Spleen (tissue), 11 donors: ENCODE results near the gene CALR3. TPM values are rescaled to one million over a fixed set of nuclear protein-coding genes. Genes with fewer than 3 reads are reported as not detected.

ENCODE experiments used
- DNase-seq: peaks from one replicate; pipeline ENCODE4 v3.0.0-alpha.2; 2020
- H3K27ac ChIP-seq, 8 donors: fragments of 200-600 bp; sonication (generic) in 7 of 8; 1 replicate in 4 of 8; 2 replicates in 4 of 8; pipeline versions ENCODE4 v1.5.0 to v1.8.0; 2016 to 2021; ENCODE audit warnings: inconsistent platforms in 4 of 8, mild to moderate bottlenecking in 4 of 8, moderate library complexity in 1 of 8
- H3K27me3 ChIP-seq, 7 donors: fragments of 200-600 bp; sonication (generic) in 6 of 7; replicated peaks in 1 of 7; 1 replicate in 4 of 7; 2 replicates in 3 of 7; pipeline versions ENCODE4 v1.5.0 to v1.8.0; 2016 to 2021; ENCODE audit warnings: inconsistent platforms in 3 of 7, mild to moderate bottlenecking in 1 of 7
- H3K36me3 ChIP-seq, 6 donors: fragments of 200-600 bp; sonication (generic) in 5 of 6; 1 replicate in 4 of 6; 2 replicates in 2 of 6; pipeline versions ENCODE4 v1.5.0 to v1.8.0; 2016 to 2021; ENCODE audit warnings: inconsistent platforms in 2 of 6
- H3K4me1 ChIP-seq, 6 donors: fragments of 200-600 bp; sonication (generic) in 5 of 6; 1 replicate in 3 of 6; 2 replicates in 3 of 6; pipeline versions ENCODE4 v1.5.0 to v1.8.0; 2016 to 2021; ENCODE audit warnings: inconsistent platforms in 3 of 6
- H3K4me3 ChIP-seq, 8 donors: fragments of 200-600 bp; sonication (generic) in 7 of 8; 1 replicate in 4 of 8; 2 replicates in 4 of 8; pipeline versions ENCODE4 v1.5.0 to v1.8.0; 2016 to 2021; ENCODE audit warnings: inconsistent platforms in 4 of 8, mild to moderate bottlenecking in 4 of 8, moderate library complexity in 2 of 8
- H3K9me3 ChIP-seq, 8 donors: fragments of 200-600 bp; sonication (generic) in 7 of 8; 1 replicate in 4 of 8; 2 replicates in 4 of 8; pipeline versions ENCODE4 v1.5.0 to v1.8.0; 2016 to 2021; ENCODE audit warnings: inconsistent platforms in 4 of 8
- POLR2A ChIP-seq, 3 donors: fragments of 450-650 bp; IDR thresholded peaks; one replicate each; pipeline ENCODE4 v1.5.1; 2017; ENCODE audit warnings: antibody characterized with exemption in 3 of 3, mild to moderate bottlenecking in 1 of 3
- POLR2AphosphoS5 ChIP-seq, 3 donors: sonication (generic); formaldehyde crosslinking; IDR thresholded peaks; one replicate each; pipeline ENCODE4 v1.5.1; 2017; ENCODE audit warnings: antibody characterized with exemption in 3 of 3
- WGBS, 5 donors: extraction: QIAGEN DNeasy Blood & Tissue Kit in 3 of 5; methylation state at CpG; one replicate each; pipeline versions ENCODE4 v1.1.5 to v1.1.7; 2013 to 2018; 5-methylcytosine and 5-hydroxymethylcytosine counted together
- intact Hi-C: fragments of 100-400 bp; cut with DNase I; formaldehyde crosslinking; loops from one replicate; pipeline ENCODE4 v1.15.0; 2023; ENCODE audit warnings: low total_unique reads
- polyA plus RNA-seq, 3 donors: library from polyadenylated mRNA; stranded (reverse); fragments of 200-250 nt; gene quantifications; one replicate each; pipeline ENCODE4 v1.2.1, GENCODE V29; 2013
- total RNA-seq, 7 donors: library from RNA; depleted of rRNA in 3 of 7; stranded (reverse); fragments of >200 nt in 3 of 7; fragmentation: NEBNext Ultra II Directional in 4 of 7; extraction: Animal tissue kit (Norgen Biotek cat#: 25700) in 4 of 7; gene quantifications; one replicate each; pipeline versions ENCODE4 v1.1.0 to v1.2.1, GENCODE V29; 2016 to 2021
- TF ChIP-seq, protein P1 (sequence below), 11 experiments: fragments of 200-600 bp in 7 of 11; fragments of 450-650 bp in 4 of 11; sonication (generic) in 4 of 11; IDR thresholded peaks in 8 of 11; conservative IDR thresholded peaks in 3 of 11; 1 replicate in 7 of 11; 2 replicates in 4 of 11; pipeline versions ENCODE4 v1.4.0 to v1.8.0; 2016 to 2021; ENCODE audit warnings: antibody characterized with exemption in 11 of 11, inconsistent platforms in 4 of 11, mild to moderate bottlenecking in 1 of 11
- donor health status: healthy with polysubstance abuse.
- donor health status: DM: no; HTN: no; CAD: no; lungs with moderate emphysema.
- donor health status: DM: no; HTN: no; CAD: no.
- donor health status: Bipolar disorder and iron deficiency.
- donor health status: healthy.
- donor health status: DM: no; HTN: no; CAD: no.
- donor health status: DM: yes; HTN: yes; CAD: no.

The CALR3 gene
- total and polyA plus RNA-seq, 10 donors: 0.07 to 0.10 (median 0.08) TPM; not detected in 7

DNA sequence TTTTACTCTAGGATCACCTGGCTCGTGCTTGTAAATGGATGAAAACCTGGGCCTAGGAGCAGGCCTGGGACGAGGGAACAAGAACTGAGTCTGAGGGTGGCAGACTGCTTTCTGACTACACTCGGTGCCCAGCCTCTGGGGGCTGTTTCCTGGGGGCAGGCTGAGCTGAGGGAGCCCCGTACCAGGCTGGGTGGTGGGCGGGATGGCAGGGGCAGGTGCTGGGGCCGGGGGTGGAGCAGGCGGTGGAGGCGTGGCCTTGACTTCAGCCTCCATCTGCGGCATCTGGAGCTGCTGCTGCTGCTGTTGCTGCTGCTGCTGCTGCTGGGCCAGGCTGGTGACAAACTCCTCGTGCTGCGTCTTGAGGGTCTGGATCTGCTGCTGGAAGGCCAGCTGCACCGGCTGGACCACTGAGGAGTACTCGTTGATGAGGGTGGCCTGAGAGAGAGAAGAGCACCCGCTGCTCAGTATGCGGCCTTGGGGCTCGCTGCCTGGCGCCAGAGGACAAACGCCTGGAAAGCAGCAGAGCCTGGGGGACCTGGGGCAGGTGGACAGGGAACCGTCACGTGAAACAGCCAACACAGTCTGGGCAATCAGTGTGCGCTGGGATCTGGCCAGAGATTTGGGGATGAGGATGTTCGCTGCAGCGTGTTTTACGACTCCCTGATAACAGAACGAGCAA, 33.6 kb upstream of the CALR3 start:
- WGBS, 5 donors: 88 to 96% (median 92%) methylated on average over 16 to 25 of the region's 25 CpGs
- no peak for TF ChIP-seq POLR2A (IDR thresholded peaks at IDR 0.05)
- TF ChIP-seq POLR2AphosphoS5 (IDR thresholded peaks at IDR 0.05): peak in 1 of 3 donors; percentile 5
- DNase-seq: no peak
- no peaks in the 10 kb centered on the region for H3K4me1 ChIP-seq
- no peak overlapping the region for H3K4me3 ChIP-seq
- H3K27ac ChIP-seq: no peak overlapping the region
- H3K9me3 ChIP-seq: no peaks in the 10 kb centered on the region
- no peaks in the 10 kb centered on the region for H3K27me3 ChIP-seq
- intact Hi-C loops: no loop called here
- H3K36me3 ChIP-seq: peaks cover 19 to 100% (median 100%) of the 10 kb centered on the region in 6 donors

DNA sequence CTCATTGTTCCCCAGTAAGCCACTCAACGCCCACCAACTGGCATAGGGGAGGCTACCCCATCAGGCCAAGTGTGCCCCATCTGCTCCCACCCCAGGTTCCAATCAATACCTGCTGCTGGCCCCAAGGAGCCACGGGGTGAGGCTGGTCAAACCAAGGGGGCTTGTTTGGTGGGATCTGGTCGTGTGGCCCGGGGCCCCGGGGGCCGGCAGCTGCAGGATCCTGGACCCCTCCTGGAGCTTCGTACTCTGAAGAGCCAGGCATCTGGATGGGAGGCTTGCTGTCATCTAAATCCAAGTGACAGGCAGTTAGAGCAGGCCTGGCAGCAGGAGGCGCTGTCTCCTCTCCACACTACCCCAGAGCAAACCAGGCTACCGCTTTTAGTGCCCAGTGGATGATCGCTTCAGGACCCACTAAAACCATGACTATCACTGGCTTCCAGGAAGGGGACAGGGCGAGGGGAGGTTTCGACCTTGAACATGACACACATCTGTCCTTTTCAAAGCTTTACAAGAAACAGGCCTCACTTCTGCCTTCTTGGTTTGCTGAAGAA, 32.1 kb upstream of the CALR3 start:
- no peak for DNase-seq
- H3K9me3 ChIP-seq: no peaks in the 10 kb centered on the region
- intact Hi-C loops: no loop called here
- no peaks in the 10 kb centered on the region for H3K27me3 ChIP-seq
- H3K4me3 ChIP-seq: no peak overlapping the region
- H3K27ac ChIP-seq: no peak overlapping the region
- peaks cover 19 to 100% (median 100%) of the 10 kb centered on the region in 6 donors for H3K36me3 ChIP-seq
- WGBS, 5 donors: 93 to 97% (median 95%) methylated on average over 5 to 12 of the region's 12 CpGs
- no peaks in the 10 kb centered on the region for H3K4me1 ChIP-seq
- TF ChIP-seq, protein P1, sequence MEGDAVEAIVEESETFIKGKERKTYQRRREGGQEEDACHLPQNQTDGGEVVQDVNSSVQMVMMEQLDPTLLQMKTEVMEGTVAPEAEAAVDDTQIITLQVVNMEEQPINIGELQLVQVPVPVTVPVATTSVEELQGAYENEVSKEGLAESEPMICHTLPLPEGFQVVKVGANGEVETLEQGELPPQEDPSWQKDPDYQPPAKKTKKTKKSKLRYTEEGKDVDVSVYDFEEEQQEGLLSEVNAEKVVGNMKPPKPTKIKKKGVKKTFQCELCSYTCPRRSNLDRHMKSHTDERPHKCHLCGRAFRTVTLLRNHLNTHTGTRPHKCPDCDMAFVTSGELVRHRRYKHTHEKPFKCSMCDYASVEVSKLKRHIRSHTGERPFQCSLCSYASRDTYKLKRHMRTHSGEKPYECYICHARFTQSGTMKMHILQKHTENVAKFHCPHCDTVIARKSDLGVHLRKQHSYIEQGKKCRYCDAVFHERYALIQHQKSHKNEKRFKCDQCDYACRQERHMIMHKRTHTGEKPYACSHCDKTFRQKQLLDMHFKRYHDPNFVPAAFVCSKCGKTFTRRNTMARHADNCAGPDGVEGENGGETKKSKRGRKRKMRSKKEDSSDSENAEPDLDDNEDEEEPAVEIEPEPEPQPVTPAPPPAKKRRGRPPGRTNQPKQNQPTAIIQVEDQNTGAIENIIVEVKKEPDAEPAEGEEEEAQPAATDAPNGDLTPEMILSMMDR (IDR thresholded peaks at IDR 0.05 in 8 of 11, conservative IDR thresholded peaks at IDR 0.05 in 3 of 11): peak in 6 of 11 experiments; percentile 11 to 53 (median 40)
- TF ChIP-seq POLR2AphosphoS5 (IDR thresholded peaks at IDR 0.05) (peak in 2 of 3 donors; percentile 14 to 44), POLR2A (IDR thresholded peaks at IDR 0.05) (no peak)

DNA sequence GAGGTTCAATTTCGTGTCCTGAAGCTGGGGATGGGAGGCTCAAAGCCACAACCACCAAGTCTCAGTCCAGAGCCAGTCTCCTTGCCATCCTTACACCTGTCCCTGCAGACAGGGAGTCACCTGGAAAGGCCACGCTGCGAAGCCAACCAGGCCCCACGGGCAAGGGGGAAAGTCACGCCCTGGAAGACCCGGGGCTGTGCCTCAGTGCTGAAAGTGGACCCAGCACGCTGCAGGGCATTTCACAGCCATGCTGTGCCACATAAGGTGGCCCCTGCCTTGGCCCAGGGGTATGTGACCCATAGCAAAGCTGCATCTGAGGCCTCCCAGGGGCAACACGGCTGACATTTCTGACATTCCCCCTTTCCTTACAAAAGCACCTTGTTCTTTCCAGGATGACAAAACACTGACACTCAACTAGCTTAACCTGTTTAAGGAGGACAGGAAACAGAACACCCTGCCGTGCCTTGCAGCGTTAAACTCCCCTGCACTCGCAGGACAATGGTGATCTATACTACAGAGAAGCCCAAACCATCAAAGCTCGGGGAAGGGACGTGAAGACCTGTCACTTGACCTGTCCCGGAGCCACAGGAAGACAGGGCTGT, 31.5 kb upstream of the CALR3 start:
- Histone ChIP-seq H3K4me1 (no peaks in the 10 kb centered on the region), H3K27me3 (no peaks in the 10 kb centered on the region), H3K36me3 (peaks cover 22 to 100% (median 100%) of the 10 kb centered on the region in 6 donors), H3K9me3 (no peaks in the 10 kb centered on the region), H3K27ac (no peak overlapping the region), H3K4me3 (no peak overlapping the region)
- intact Hi-C loops: no loop called here
- no peak for DNase-seq
- WGBS, 5 donors: 72 to 97% (median 86%) methylated on average over 7 to 14 of the region's 14 CpGs
- peak in 1 of 3 donors; percentile 10 for TF ChIP-seq POLR2AphosphoS5 (IDR thresholded peaks at IDR 0.05)
- TF ChIP-seq, protein P1 (IDR thresholded peaks at IDR 0.05 in 8 of 11, conservative IDR thresholded peaks at IDR 0.05 in 3 of 11): no peak
- TF ChIP-seq POLR2A (IDR thresholded peaks at IDR 0.05): no peak

DNA sequence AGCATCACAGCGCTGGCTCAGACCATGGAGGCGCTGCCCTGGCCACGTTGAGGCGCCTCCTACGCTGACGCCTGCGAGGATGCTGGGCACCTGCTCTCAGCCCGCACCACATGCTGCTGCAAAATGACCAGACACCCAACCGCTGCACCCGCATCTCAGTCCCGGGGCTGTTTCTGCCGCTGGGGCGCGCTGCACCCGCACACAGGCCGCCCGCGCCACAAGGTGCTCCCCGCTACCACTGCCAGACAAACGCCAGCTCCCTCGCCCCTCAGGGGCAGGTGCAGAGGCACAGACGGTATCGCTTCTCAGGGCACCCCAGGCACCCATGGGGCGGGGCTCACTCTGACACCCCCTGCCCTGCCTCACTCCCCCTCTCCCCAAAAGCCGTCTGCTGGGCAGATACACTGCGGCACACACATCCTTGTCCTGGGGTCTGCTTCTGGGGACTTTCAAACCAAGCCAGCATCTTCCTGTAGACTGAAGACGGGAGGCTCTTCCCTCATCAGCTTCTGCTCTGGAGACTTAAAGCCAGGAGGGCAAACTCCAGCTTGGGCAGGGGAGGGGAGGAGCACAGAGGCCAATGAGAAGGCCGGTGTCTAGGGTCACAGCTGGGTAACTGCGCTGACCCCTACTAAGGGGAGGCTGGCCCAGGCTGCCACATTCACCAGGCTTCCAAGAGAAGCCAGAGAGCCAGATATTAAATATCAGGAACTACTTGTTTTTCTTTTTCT, 29.9 kb upstream of the CALR3 start:
- Histone ChIP-seq H3K4me1 (no peaks in the 10 kb centered on the region), H3K27ac (no peak overlapping the region), H3K36me3 (peaks cover 20 to 100% (median 100%) of the 10 kb centered on the region in 6 donors), H3K4me3 (no peak overlapping the region), H3K9me3 (no peaks in the 10 kb centered on the region), H3K27me3 (no peaks in the 10 kb centered on the region)
- intact Hi-C loops: no loop called here
- TF ChIP-seq, protein P1 (IDR thresholded peaks at IDR 0.05 in 8 of 11, conservative IDR thresholded peaks at IDR 0.05 in 3 of 11): no peak
- no peak for TF ChIP-seq POLR2A (IDR thresholded peaks at IDR 0.05)
- TF ChIP-seq POLR2AphosphoS5 (IDR thresholded peaks at IDR 0.05): peak in 1 of 3 donors; percentile 53
- 95 to 98% (median 97%) methylated on average over 21 to 29 of the region's 29 CpGs for whole genome bisulfite sequencing, 5 donors
- no peak for DNase-seq
